K562 (cell line): Measurements from ENCODE around the gene TNC.

ENCODE experiments used
- ARID1B ChIP-seq: fragments of 450-650 bp; IDR thresholded peaks from 2 replicates; pipeline ENCODE4 v1.6.1; 2016; ENCODE audit warnings: antibody characterized with exemption, mild to moderate bottlenecking, inconsistent platforms
- ELF1 ChIP-seq: fragments of 200-800 bp; sonication (Bioruptor generic); IDR thresholded peaks from 2 replicates; pipeline ENCODE4 v1.6.1; 2016; ENCODE audit warnings: missing genetic modification characterization, missing compliant biosample characterization
- GTF2A2 ChIP-seq: IDR thresholded peaks from 2 replicates; pipeline ENCODE4 v1.6.1; 2016; ENCODE audit warnings: mild to moderate bottlenecking, missing genetic modification characterization, missing compliant biosample characterization
- MAZ ChIP-seq, 2 experiments: fragments of 450-650 bp in 1 of 2; sonication (generic) in 1 of 2; formaldehyde crosslinking; IDR thresholded peaks in 1 of 2; conservative IDR thresholded peaks in 1 of 2; 2 replicates each; pipeline versions ENCODE4 v1.4.0 to v1.5.0; 2020; ENCODE audit warnings: mild to moderate bottlenecking in 1 of 2, missing genetic modification reagents in 1 of 2
- NR2C2 ChIP-seq, 2 experiments: fragments of 200-800 bp in 1 of 2; sonication (Bioruptor generic) in 1 of 2; sonication (generic) in 1 of 2; formaldehyde crosslinking in 1 of 2; IDR thresholded peaks; 2 replicates each; pipeline versions ENCODE4 v1.6.1 to v1.8.0; 2016 to 2022; ENCODE audit warnings: mild to moderate bottlenecking in 1 of 2, missing compliant biosample characterization in 1 of 2, missing genetic modification characterization in 1 of 2, missing genetic modification reagents in 1 of 2
- REST ChIP-seq, 2 experiments: fragments of 450-650 bp; formaldehyde crosslinking in 1 of 2; IDR thresholded peaks; 2 replicates each; pipeline versions ENCODE4 v1.4.0 to v1.6.1; 2014 to 2020; ENCODE audit warnings: mild to moderate bottlenecking in 2 of 2, borderline replicate concordance in 1 of 2, low read depth in 1 of 2
- SMARCC2 ChIP-seq: fragments of 450-650 bp; IDR thresholded peaks from 2 replicates; pipeline ENCODE4 v1.6.1; 2017; ENCODE audit warnings: antibody characterized with exemption, moderate library complexity, mild to moderate bottlenecking, low read depth
- SMC3 ChIP-seq: conservative IDR thresholded peaks from 2 replicates; pipeline ENCODE4 v1.6.1; 2011; ENCODE audit warnings: low read depth, low read length, improper control_type of control experiment; ENCODE audit not compliant: insufficient read depth
- ZNF274 ChIP-seq: IDR thresholded peaks from 2 replicates; pipeline ENCODE4 v1.6.1; 2011; ENCODE audit warnings: low read depth, mild to moderate bottlenecking, low read length, moderate library complexity, borderline replicate concordance
- ZNF551 ChIP-seq: fragments of 250-450 bp; sonication (Bioruptor Pico); IDR thresholded peaks from 2 replicates; pipeline ENCODE4 v1.5.0; 2021; ENCODE audit warnings: mild to moderate bottlenecking, moderate library complexity
- ZNF830 ChIP-seq: fragments of 250-450 bp; sonication (Bioruptor Pico); IDR thresholded peaks from 2 replicates; pipeline ENCODE4 v1.5.0; 2021; ENCODE audit warnings: mild to moderate bottlenecking

- TF ChIP-seq ELF1 (tag) (no peak), GTF2A2 (tag) (no peak), ZNF830 (CRISPR knock-in tag) (no peak), REST (IDR thresholded peaks at IDR 0.05; ENCODE audit: borderline replicate concordance) (no peak), REST (CRISPR knock-in tag; IDR thresholded peaks at IDR 0.05; ENCODE audit: low read depth) (no peak), ZNF551 (CRISPR knock-in tag) (no peak), SMARCC2 (no peak), SMC3 (no peak), ARID1B (no peak), NR2C2 (CRISPR knock-in tag; IDR thresholded peaks at IDR 0.05) (no peak), NR2C2 (tag; IDR thresholded peaks at IDR 0.05) (no peak), MAZ (CRISPR knock-in tag; conservative IDR thresholded peaks at IDR 0.05 in 1 of 2, IDR thresholded peaks at IDR 0.05 in 1 of 2) (no peak), ZNF274 (no peak)
Observed at GRCh38 chr9:115158661-115159481, 40.9 kb upstream of the TNC start.
